Neural cell (in vitro differentiated cells): ENCODE data around the gene GFOD2. TPM values are rescaled to one million over a fixed set of nuclear protein-coding genes. Genes with fewer than 3 reads are reported as not detected.

Experiments used
- H2AFZ ChIP-seq: fragments of 200-600, 300-800 bp; sonication (generic), shearing (Covaris generic); 2 replicates; pipeline ENCODE4 v1.6.0; 2014; ENCODE audit warnings: low read depth, mild to moderate bottlenecking, antibody characterized with exemption, low read length, moderate library complexity
- H3F3A ChIP-seq: fragments of 200-600 bp; shearing (Covaris generic); 2 replicates; pipeline ENCODE4 v1.6.1; 2016; ENCODE audit warnings: mild to moderate bottlenecking, moderate library complexity, mixed read lengths, antibody characterized with exemption, low read length; ENCODE audit not compliant: insufficient read depth, poor library complexity, severe bottlenecking
- H3K27ac ChIP-seq: fragments of 200-600, 300-800 bp; sonication (generic), shearing (Covaris generic); 2 replicates; pipeline ENCODE4 v1.5.1; 2014; ENCODE audit warnings: mild to moderate bottlenecking, low read length, moderate library complexity
- H3K27me3 ChIP-seq: fragments of 300-800, 200-600 bp; sonication (generic), shearing (Covaris generic); 2 replicates; pipeline ENCODE4 v1.6.0; 2014; ENCODE audit warnings: mild to moderate bottlenecking, low read depth, low read length, moderate library complexity; ENCODE audit not compliant: insufficient read depth
- H3K36me3 ChIP-seq: fragments of 300-800, 200-600 bp; sonication (generic), shearing (Covaris generic); 2 replicates; pipeline ENCODE4 v1.5.1; 2014; ENCODE audit warnings: mild to moderate bottlenecking, antibody characterized with exemption, low read length, moderate library complexity; ENCODE audit not compliant: insufficient read depth
- H3K4me2 ChIP-seq: fragments of 300-800, 200-600 bp; sonication (generic), shearing (Covaris generic); 2 replicates; pipeline ENCODE4 v1.6.0; 2014; ENCODE audit warnings: mild to moderate bottlenecking, low read length
- H3K4me3 ChIP-seq: fragments of 300-800, 200-600 bp; sonication (generic), shearing (Covaris generic); 2 replicates; pipeline ENCODE4 v1.5.1; 2014; ENCODE audit warnings: mild to moderate bottlenecking, low read length, moderate library complexity
- H3K79me2 ChIP-seq: fragments of 200-600 bp; shearing (Covaris generic); replicated peaks from 2 replicates; pipeline ENCODE4 v1.6.0; 2014; ENCODE audit warnings: mild to moderate bottlenecking, low read length, moderate library complexity; ENCODE audit not compliant: insufficient read depth
- H3K9ac ChIP-seq: fragments of 300-800, 200-600 bp; sonication (generic), shearing (Covaris generic); 2 replicates; pipeline ENCODE4 v1.6.1; 2016; ENCODE audit warnings: mild to moderate bottlenecking, low read length, mixed read lengths
- H3K9me2 ChIP-seq: fragments of 200-600 bp; shearing (Covaris generic); 2 replicates; pipeline ENCODE4 v1.6.1; 2016; ENCODE audit warnings: mild to moderate bottlenecking, low read length, mixed read lengths; ENCODE audit not compliant: insufficient read depth
- H3K9me3 ChIP-seq: fragments of 200-600, 300-800 bp; sonication (generic), shearing (Covaris generic); 2 replicates; pipeline ENCODE4 v1.6.1; 2016; ENCODE audit warnings: mild to moderate bottlenecking, mixed run types, low read length, moderate library complexity, mixed read lengths
- H4K20me1 ChIP-seq: fragments of 200-600 bp; shearing (Covaris generic); 2 replicates; pipeline ENCODE4 v1.6.1; 2016; ENCODE audit warnings: mild to moderate bottlenecking, mixed run types; ENCODE audit not compliant: insufficient read depth
- CTCF ChIP-seq: fragments of 450-650 bp; IDR thresholded peaks from 2 replicates; pipeline ENCODE4 v1.5.1; 2014; ENCODE audit warnings: antibody characterized with exemption, mild to moderate bottlenecking, moderate library complexity; ENCODE audit not compliant: poor library complexity, severe bottlenecking
- EP300 ChIP-seq: fragments of 450-650 bp; conservative IDR thresholded peaks from 2 replicates; pipeline ENCODE4 v1.6.1; 2014; ENCODE audit warnings: antibody characterized with exemption, mild to moderate bottlenecking, moderate library complexity; ENCODE audit not compliant: poor library complexity, severe bottlenecking
- EZH2 ChIP-seq: fragments of 200-600, 300-800 bp; shearing (Covaris generic), sonication (generic); IDR thresholded peaks from 2 replicates; pipeline ENCODE4 v1.6.1; 2014; ENCODE audit warnings: antibody characterized with exemption, low read length, borderline replicate concordance, mild to moderate bottlenecking; ENCODE audit not compliant: insufficient read depth, poor library complexity, severe bottlenecking
- MXI1 ChIP-seq: fragments of 450-650 bp; conservative IDR thresholded peaks from 2 replicates; pipeline ENCODE4 v1.6.1; 2014; ENCODE audit warnings: antibody characterized with exemption, mild to moderate bottlenecking; ENCODE audit not compliant: poor library complexity, severe bottlenecking
- POLR2AphosphoS5 ChIP-seq: IDR thresholded peaks from 2 replicates; pipeline ENCODE4 v1.6.1; 2012
- RAD21 ChIP-seq: fragments of 450-650 bp; conservative IDR thresholded peaks from 2 replicates; pipeline ENCODE4 v1.6.1; 2014; ENCODE audit warnings: antibody characterized with exemption, mild to moderate bottlenecking, moderate library complexity
- REST ChIP-seq: IDR thresholded peaks from 2 replicates; pipeline ENCODE4 v1.6.1; 2012; ENCODE audit warnings: borderline replicate concordance
- SMC3 ChIP-seq: fragments of 450-650 bp; conservative IDR thresholded peaks from 2 replicates; pipeline ENCODE4 v1.6.1; 2014; ENCODE audit warnings: antibody characterized with exemption, mild to moderate bottlenecking, moderate library complexity; ENCODE audit not compliant: poor library complexity
- TAF1 ChIP-seq: IDR thresholded peaks from 2 replicates; pipeline ENCODE4 v1.6.1; 2012; ENCODE audit warnings: low read depth
- polyA plus RNA-seq: library from polyadenylated mRNA; depleted of rRNA; stranded (reverse); fragments of >200 nt; gene quantifications from 2 replicates; pipeline ENCODE4 v1.2.3, GENCODE V29; 2014

GFOD2 gene
- polyA plus RNA-seq, 1 donor from 2014 or later: 88.4 TPM

GRCh38 chr16:67729636-67730248, 10.6 kb upstream of the GFOD2 start:
- H3K27me3 ChIP-seq: no peaks in the 10 kb centered on the region
- no peaks in the 10 kb centered on the region for H3K9me2 ChIP-seq
- no peak overlapping the region for H3K9ac ChIP-seq
- no peak for TF ChIP-seq RAD21
- TF ChIP-seq EP300: no peak
- no peak for TF ChIP-seq TAF1
- TF ChIP-seq EZH2: no peak
- TF ChIP-seq POLR2AphosphoS5: no peak
- no peak for TF ChIP-seq SMC3
- no peak for TF ChIP-seq REST
- TF ChIP-seq CTCF: no peak
- no peak for TF ChIP-seq MXI1
- no peaks in the 10 kb centered on the region for H3K79me2 ChIP-seq
- no peaks in the 10 kb centered on the region for H3K36me3 ChIP-seq
- H3K4me3 ChIP-seq: no peak overlapping the region
- H4K20me1 ChIP-seq: no peaks in the 10 kb centered on the region
- H3F3A ChIP-seq: no peaks in the 10 kb centered on the region
- no peaks in the 10 kb centered on the region for H3K9me3 ChIP-seq
- H2AFZ ChIP-seq: no peak overlapping the region
- H3K27ac ChIP-seq: no peak overlapping the region
- no peak overlapping the region for H3K4me2 ChIP-seq

GRCh38 chr16:67727521-67728485, 8.7 kb upstream of the GFOD2 start:
- Histone ChIP-seq H3K9me2 (no peaks in the 10 kb centered on the region), H3K79me2 (no peaks in the 10 kb centered on the region), H3K4me3 (no peak overlapping the region), H3K4me2 (no peak overlapping the region), H3K9me3 (no peaks in the 10 kb centered on the region), H3K36me3 (no peaks in the 10 kb centered on the region), H3K27me3 (no peaks in the 10 kb centered on the region), H3K9ac (no peak overlapping the region), H2AFZ (no peak overlapping the region), H3K27ac (no peak overlapping the region), H3F3A (no peaks in the 10 kb centered on the region), H4K20me1 (no peaks in the 10 kb centered on the region)
- no peak for TF ChIP-seq REST
